ENCODE data around the gene SPATA4.

- TF ChIP-seq CTCF (IDR thresholded peaks at IDR 0.05) (no peak), POLR2A (IDR thresholded peaks at IDR 0.05) (no peak), EP300 (IDR thresholded peaks at IDR 0.05) (no peak), POLR2AphosphoS5 (IDR thresholded peaks at IDR 0.05) (no peak)
Observed at GRCh38 chr4:176230836-176231235, 35.5 kb upstream of the SPATA4 start.
